T-helper 1 cell treated with Interleukin-12 subunit alpha and Interleukin-12 subunit beta and Interleukin-4 antibody, amounts not matched to agents 30 μg/mL and 1 μg/mL, for 36 hours (primary cell): ENCODE results near the gene CELSR3.

Experiments used
- H3K27ac Mint-ChIP-seq: one replicate; pipeline ENCODE4 v1.8.0; 2021; ENCODE audit warnings: mild to moderate bottlenecking, mixed read lengths
- H3K27me3 Mint-ChIP-seq: one replicate; pipeline ENCODE4 v1.8.0; 2021; ENCODE audit warnings: low read depth, mixed read lengths
- H3K36me3 Mint-ChIP-seq: one replicate; pipeline ENCODE4 v1.8.0; 2021; ENCODE audit warnings: low read depth, mixed read lengths
- H3K4me1 Mint-ChIP-seq: one replicate; pipeline ENCODE4 v1.8.0; 2021; ENCODE audit warnings: low read depth, mixed read lengths
- H3K4me3 Mint-ChIP-seq: one replicate; pipeline ENCODE4 v1.8.0; 2021; ENCODE audit warnings: mild to moderate bottlenecking, moderate library complexity, mixed read lengths
- H3K9me3 Mint-ChIP-seq: one replicate; pipeline ENCODE4 v1.8.0; 2021; ENCODE audit warnings: mixed read lengths

The CELSR3 gene

GRCh38 chr3:48694610-48695392 lies 32.1 kb upstream of the CELSR3 start:
- Mint-ChIP-seq H3K4me1 (peaks cover 1% of the 10 kb centered on the region), H3K9me3 (no peaks in the 10 kb centered on the region), H3K27ac (no peak overlapping the region), H3K27me3 (no peaks in the 10 kb centered on the region), H3K36me3 (peaks cover 26% of the 10 kb centered on the region), H3K4me3 (no peak overlapping the region)

- peaks cover 22% of the 10 kb centered on the region for H3K36me3 Mint-ChIP-seq
- H3K27ac Mint-ChIP-seq, result no peak overlapping the region
- H3K9me3 Mint-ChIP-seq, result no peaks in the 10 kb centered on the region
- no peaks in the 10 kb centered on the region for H3K27me3 Mint-ChIP-seq
- no peak overlapping the region for H3K4me3 Mint-ChIP-seq
- H3K4me1 Mint-ChIP-seq, result peaks cover 1% of the 10 kb centered on the region
Observed at GRCh38 chr3:48693826-48694225, 31.1 kb upstream of the CELSR3 start.

GRCh38 chr3:48692551-48692950 lies 29.9 kb upstream of the CELSR3 start:
- no peak overlapping the region for H3K27ac Mint-ChIP-seq
- peaks cover 1% of the 10 kb centered on the region for H3K4me1 Mint-ChIP-seq
- H3K36me3 Mint-ChIP-seq, result peaks cover 31% of the 10 kb centered on the region

GRCh38 chr3:48690846-48691458 lies 28.3 kb upstream of the CELSR3 start:
- Mint-ChIP-seq H3K4me1 (peaks cover 7% of the 10 kb centered on the region), H3K27ac (no peak overlapping the region), H3K4me3 (no peak overlapping the region), H3K9me3 (no peaks in the 10 kb centered on the region), H3K36me3 (peaks cover 30% of the 10 kb centered on the region), H3K27me3 (no peaks in the 10 kb centered on the region)

More at GRCh38 chr3:48692551-48692950, 29.9 kb upstream of the CELSR3 start:
- Mint-ChIP-seq H3K4me3 (no peak overlapping the region), H3K27me3 (no peaks in the 10 kb centered on the region), H3K9me3 (no peaks in the 10 kb centered on the region)

- Mint-ChIP-seq H3K27me3 (no peaks in the 10 kb centered on the region), H3K9me3 (no peaks in the 10 kb centered on the region), H3K4me1 (peaks cover 15% of the 10 kb centered on the region), H3K27ac (no peak overlapping the region), H3K4me3 (no peak overlapping the region), H3K36me3 (peaks cover 22% of the 10 kb centered on the region)
Observed at GRCh38 chr3:48689384-48689783, 26.7 kb upstream of the CELSR3 start.

- Mint-ChIP-seq H3K9me3 (no peaks in the 10 kb centered on the region), H3K27me3 (no peaks in the 10 kb centered on the region), H3K4me3 (no peak overlapping the region), H3K36me3 (peaks cover 22% of the 10 kb centered on the region), H3K27ac (no peak overlapping the region), H3K4me1 (peaks cover 19% of the 10 kb centered on the region)
Observed at GRCh38 chr3:48688737-48689075, 26.0 kb upstream of the CELSR3 start.

- peaks cover 22% of the 10 kb centered on the region for H3K4me1 Mint-ChIP-seq
- H3K27ac Mint-ChIP-seq, result no peak overlapping the region
- no peak overlapping the region for H3K4me3 Mint-ChIP-seq
- H3K27me3 Mint-ChIP-seq, result no peaks in the 10 kb centered on the region
- no peaks in the 10 kb centered on the region for H3K9me3 Mint-ChIP-seq
- H3K36me3 Mint-ChIP-seq, result peaks cover 22% of the 10 kb centered on the region
Observed at GRCh38 chr3:48688032-48688736, 25.5 kb upstream of the CELSR3 start.

- Mint-ChIP-seq H3K4me1 (peaks cover 22% of the 10 kb centered on the region), H3K27me3 (no peaks in the 10 kb centered on the region), H3K27ac (no peak overlapping the region), H3K36me3 (peaks cover 23% of the 10 kb centered on the region), H3K9me3 (no peaks in the 10 kb centered on the region), H3K4me3 (no peak overlapping the region)
Observed at GRCh38 chr3:48687220-48687678, 24.6 kb upstream of the CELSR3 start.

- peaks cover 22% of the 10 kb centered on the region for H3K4me1 Mint-ChIP-seq
- peak overlapping the region; percentile 45 for H3K27ac Mint-ChIP-seq
- no peaks in the 10 kb centered on the region for H3K9me3 Mint-ChIP-seq
- no peaks in the 10 kb centered on the region for H3K27me3 Mint-ChIP-seq
- H3K4me3 Mint-ChIP-seq, result peak overlapping the region; percentile 96
- peaks cover 24% of the 10 kb centered on the region for H3K36me3 Mint-ChIP-seq
Observed at GRCh38 chr3:48686538-48687219, 24.0 kb upstream of the CELSR3 start.

GRCh38 chr3:48685603-48686511 lies 23.2 kb upstream of the CELSR3 start, which contains the start of gene NCKIPSD:
Gene NCKIPSD (minus strand): TSS chr3:48685915. CDS start chr3:48685807, 108 bp downstream.
- H3K27me3 Mint-ChIP-seq, result no peaks in the 10 kb centered on the region
- H3K4me3 Mint-ChIP-seq, result peak within 1 kb of the TSS; percentile 96
- no peaks in the 10 kb centered on the region for H3K9me3 Mint-ChIP-seq
- H3K4me1 Mint-ChIP-seq, result peaks cover 23% of the 10 kb centered on the region
- peaks cover 20% of the 10 kb centered on the region for H3K36me3 Mint-ChIP-seq
- H3K27ac Mint-ChIP-seq, result peak within 1 kb of the TSS; percentile 93

- H3K4me3 Mint-ChIP-seq, result peak overlapping the region; percentile 96
- no peaks in the 10 kb centered on the region for H3K9me3 Mint-ChIP-seq
- H3K4me1 Mint-ChIP-seq, result peaks cover 25% of the 10 kb centered on the region
- no peaks in the 10 kb centered on the region for H3K27me3 Mint-ChIP-seq
- peak overlapping the region; percentile 81 for H3K27ac Mint-ChIP-seq
- peaks cover 26% of the 10 kb centered on the region for H3K36me3 Mint-ChIP-seq
Observed at GRCh38 chr3:48685293-48685602, 22.6 kb upstream of the CELSR3 start.

- Mint-ChIP-seq H3K4me1 (peaks cover 25% of the 10 kb centered on the region), H3K9me3 (no peaks in the 10 kb centered on the region), H3K27me3 (no peaks in the 10 kb centered on the region), H3K27ac (peak overlapping the region; percentile 93), H3K36me3 (peaks cover 26% of the 10 kb centered on the region), H3K4me3 (peak overlapping the region; percentile 96)
Observed at GRCh38 chr3:48684480-48685143, 21.9 kb upstream of the CELSR3 start.

GRCh38 chr3:48684054-48684349 lies 21.3 kb upstream of the CELSR3 start:
- H3K27ac Mint-ChIP-seq, result peak overlapping the region; percentile 33
- peaks cover 26% of the 10 kb centered on the region for H3K36me3 Mint-ChIP-seq
- no peaks in the 10 kb centered on the region for H3K9me3 Mint-ChIP-seq
- H3K4me1 Mint-ChIP-seq, result peaks cover 25% of the 10 kb centered on the region
- no peaks in the 10 kb centered on the region for H3K27me3 Mint-ChIP-seq
- H3K4me3 Mint-ChIP-seq, result peak overlapping the region; percentile 60
